Testis (tissue), 3 donors: ENCODE results near the gene PELI1. TPM values are rescaled to one million over a fixed set of nuclear protein-coding genes. Genes with fewer than 3 reads are reported as not detected.

ENCODE experiments used
- DNase-seq: peaks from one replicate; pipeline ENCODE4 v3.0.0-alpha.2; 2019
- H3K27ac ChIP-seq, 2 donors: fragments of 200-600 bp; sonication (generic); one replicate each; pipeline ENCODE4 v1.5.1; 2019
- H3K27me3 ChIP-seq: fragments of 200-600 bp; sonication (generic); one replicate; pipeline ENCODE4 v1.5.1; 2019
- H3K36me3 ChIP-seq: fragments of 200-600 bp; sonication (generic); one replicate; pipeline ENCODE4 v1.5.1; 2017; ENCODE audit warnings: low read depth; ENCODE audit errors: missing control alignments
- H3K4me1 ChIP-seq: fragments of 200-600 bp; sonication (generic); one replicate; pipeline ENCODE4 v1.5.1; 2019
- H3K4me3 ChIP-seq, 2 donors: fragments of 200-600 bp; sonication (generic); one replicate each; pipeline ENCODE4 v1.5.1; 2017 to 2019
- H3K9me3 ChIP-seq: fragments of 200-600 bp; sonication (generic); one replicate; pipeline ENCODE4 v1.5.1; 2017
- CTCF ChIP-seq, 3 experiments: fragments of 450-650 bp in 2 of 3; fragments of 200-600 bp in 1 of 3; sonication (generic) in 1 of 3; IDR thresholded peaks; one replicate each; pipeline ENCODE4 v1.5.1; 2016 to 2019; ENCODE audit warnings: antibody characterized with exemption in 3 of 3, mild to moderate bottlenecking in 2 of 3, moderate library complexity in 1 of 3
- POLR2A ChIP-seq: fragments of 450-650 bp; IDR thresholded peaks from one replicate; pipeline ENCODE4 v1.6.1; 2017; ENCODE audit warnings: antibody characterized with exemption, mild to moderate bottlenecking, moderate library complexity
- WGBS, 2 donors: methylation state at CpG; one replicate each; pipeline ENCODE4 v1.1.5; 2018; 5-methylcytosine and 5-hydroxymethylcytosine counted together
- intact Hi-C: fragments of 100-400 bp; cut with DNase I; formaldehyde crosslinking; loops from one replicate; pipeline ENCODE4 v1.15.1; 2023; ENCODE audit warnings: low total_unique reads
- polyA plus RNA-seq: library from polyadenylated mRNA; stranded (reverse); fragments of 350-450 nt; fragmentation: Illumina TruSeq; extraction: RNeasy Lipid Tissue Mini Kit (QIAGEN cat#74804); gene quantifications from one replicate; pipeline ENCODE4 v1.2.3, GENCODE V29; 2014; ENCODE audit warnings: low read depth, low replicate concordance; ENCODE audit not compliant: insufficient read depth
- total RNA-seq, 2 donors: library from RNA; depleted of rRNA; stranded (reverse); fragments of >200 nt; gene quantifications; one replicate each; pipeline ENCODE4 v1.2.3, GENCODE V29; 2016

PELI1 gene
- total and polyA plus RNA-seq, 3 donors from 2014 or later, result 22.4 to 48.0 (median 40.9) TPM

DNA sequence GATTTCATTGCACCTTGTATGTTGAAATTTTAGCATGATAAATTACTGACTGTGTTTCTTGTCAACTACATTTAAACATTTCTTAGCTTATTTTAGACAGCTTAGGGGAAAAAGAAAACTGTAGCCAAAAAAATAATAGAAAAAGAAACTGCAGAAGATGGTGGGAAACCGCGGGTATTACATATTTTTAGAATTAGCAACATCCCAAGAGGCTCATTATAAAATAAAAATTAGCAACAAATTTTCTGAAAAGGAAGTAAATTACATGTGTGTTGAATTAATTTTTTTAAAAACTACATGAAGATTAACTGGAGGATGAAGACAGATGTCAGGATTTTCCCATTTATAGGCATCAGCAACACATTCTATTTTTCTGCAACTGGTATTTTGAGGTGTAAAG lies 4.3 kb downstream of the PELI1 start:
- intact Hi-C loops, result no loop called here
- no peaks in the 10 kb centered on the region for H3K9me3 ChIP-seq
- DNase-seq, result no peak
- no peak overlapping the region for H3K4me3 ChIP-seq
- peaks cover 12% of the 10 kb centered on the region for H3K4me1 ChIP-seq
- TF ChIP-seq POLR2A, result no peak
- TF ChIP-seq CTCF (IDR thresholded peaks at IDR 0.05), result no peak
- 53 to 65% methylated on average over 2 of the region's 2 CpGs for WGBS, 2 donors
- H3K27me3 ChIP-seq, result no peaks in the 10 kb centered on the region
- H3K36me3 ChIP-seq, result no peaks in the 10 kb centered on the region
- H3K27ac ChIP-seq, result no peak overlapping the region

- Histone ChIP-seq H3K27ac (no peak overlapping the region), H3K36me3 (no peaks in the 10 kb centered on the region), H3K4me1 (peaks cover 12% of the 10 kb centered on the region), H3K27me3 (no peaks in the 10 kb centered on the region), H3K4me3 (no peak overlapping the region), H3K9me3 (no peaks in the 10 kb centered on the region)
- DNase-seq, result no peak
- TF ChIP-seq POLR2A (no peak), CTCF (IDR thresholded peaks at IDR 0.05) (no peak)
- 89 to 92% methylated on average over 3 of the region's 3 CpGs for WGBS, 2 donors
- intact Hi-C loops, result no loop called here
These were observed 6.2 kb downstream of the PELI1 start for GRCh38 chr2:64137996-64138395.

DNA sequence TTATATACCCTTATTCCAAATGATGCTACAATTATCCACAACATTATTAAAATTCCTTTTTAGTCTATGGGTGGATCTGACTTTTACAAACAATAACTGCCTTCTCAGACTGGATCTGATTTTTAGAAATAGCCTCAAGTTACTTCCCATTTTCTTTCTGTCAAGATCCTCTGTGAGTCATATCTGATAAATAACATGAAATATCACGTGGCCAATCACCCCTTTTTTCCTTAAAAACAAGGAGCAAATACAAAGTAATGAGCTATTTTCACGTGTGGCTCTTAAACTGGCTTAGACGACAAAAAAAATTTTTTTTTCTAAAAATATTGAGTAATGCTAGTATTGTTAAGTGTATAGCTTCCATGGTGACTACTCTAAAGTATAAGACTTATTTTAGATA lies 6.7 kb downstream of the PELI1 start:
- H3K9me3 ChIP-seq, result no peaks in the 10 kb centered on the region
- H3K36me3 ChIP-seq, result no peaks in the 10 kb centered on the region
- TF ChIP-seq POLR2A (no peak), CTCF (IDR thresholded peaks at IDR 0.05) (no peak)
- H3K27ac ChIP-seq, result no peak overlapping the region
- 67 to 70% methylated on average over 3 of the region's 3 CpGs for WGBS, 2 donors
- no peaks in the 10 kb centered on the region for H3K27me3 ChIP-seq
- intact Hi-C loops, result no loop called here
- no peak for DNase-seq
- H3K4me3 ChIP-seq, result no peak overlapping the region
- peaks cover 9% of the 10 kb centered on the region for H3K4me1 ChIP-seq

DNA sequence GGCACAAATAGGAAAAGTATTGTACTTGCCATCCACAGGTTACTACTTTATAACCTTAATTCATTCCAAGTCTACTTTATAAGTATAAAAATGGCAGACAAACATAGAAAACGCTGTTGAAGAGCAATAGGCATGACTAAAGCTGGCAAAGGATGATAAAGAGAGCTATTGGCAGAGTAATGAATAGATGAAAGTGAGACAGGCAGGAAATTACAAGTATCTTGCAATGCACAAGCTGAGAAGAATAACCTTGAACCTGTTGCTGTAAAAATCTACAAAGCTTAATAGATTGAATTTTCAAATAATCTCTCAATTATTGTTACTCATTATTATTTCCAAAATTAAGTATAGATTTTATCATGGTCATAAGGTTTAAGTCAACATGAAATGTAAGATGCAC lies 8.8 kb downstream of the PELI1 start:
- Histone ChIP-seq H3K9me3 (no peaks in the 10 kb centered on the region), H3K27me3 (no peaks in the 10 kb centered on the region), H3K36me3 (no peaks in the 10 kb centered on the region), H3K4me3 (no peak overlapping the region), H3K4me1 (no peaks in the 10 kb centered on the region), H3K27ac (no peak overlapping the region)
- intact Hi-C loops, result no loop called here
- no peak for DNase-seq
- WGBS, 2 donors, result 48 to 49% methylated on average over 1 of the region's 1 CpG
- no peak for TF ChIP-seq CTCF (IDR thresholded peaks at IDR 0.05)
- TF ChIP-seq POLR2A, result no peak

- Histone ChIP-seq H3K36me3 (no peaks in the 10 kb centered on the region), H3K4me3 (no peak overlapping the region), H3K9me3 (no peaks in the 10 kb centered on the region), H3K27me3 (no peaks in the 10 kb centered on the region), H3K27ac (no peak overlapping the region), H3K4me1 (no peaks in the 10 kb centered on the region)
- intact Hi-C loops, result no loop called here
- no peak for TF ChIP-seq CTCF (IDR thresholded peaks at IDR 0.05)
- no peak for TF ChIP-seq POLR2A
- no peak for DNase-seq
These were observed 9.4 kb downstream of the PELI1 start for GRCh38 chr2:64134813-64135212.
